NCI-H460 (cell line): Measurements from ENCODE around the gene AGPS. TPM values are rescaled to one million over a fixed set of nuclear protein-coding genes. Genes with fewer than 3 reads are reported as not detected.
"Not testable (repeated sequence)": the region's sequence is repeated elsewhere in the genome, so short reads cannot be mapped to it uniquely, and the experiment has no call there.

Source experiments
- DNase-seq: peaks from one replicate; pipeline ENCODE4 v3.0.0-alpha.2; 2016; ENCODE audit warnings: low read depth; ENCODE audit errors: extremely low read depth
- polyA plus RNA-seq: library from polyadenylated mRNA; depleted of rRNA; stranded (reverse); fragments of >200 nt; gene quantifications from 2 replicates; pipeline ENCODE4 v1.2.3, GENCODE V29; 2014; cell fraction: nucleus; rRNA removed
- total RNA-seq: library from RNA; depleted of rRNA; stranded (reverse); fragments of >200 nt; shearing (Covaris generic); gene quantifications from 2 replicates; pipeline ENCODE4 v1.2.3, GENCODE V29; 2014; rRNA removed

AGPS gene
- 58.0 and 61.8 TPM in 2 replicates for total RNA-seq
- polyA plus RNA-seq, result 23.4 and 35.1 TPM in 2 replicates

- DNase-seq, result peak; percentile 62
Observed at GRCh38 chr2:177392373-177393202, at the start of gene AGPS. Gene AGPS, plus strand, starts transcription at chr2:177392773. Its CDS starts 17 bp downstream, at chr2:177392790.

- DNase-seq, result no peak
Observed at GRCh38 chr2:177343773-177344172, 48.8 kb upstream of the AGPS start.

DNA sequence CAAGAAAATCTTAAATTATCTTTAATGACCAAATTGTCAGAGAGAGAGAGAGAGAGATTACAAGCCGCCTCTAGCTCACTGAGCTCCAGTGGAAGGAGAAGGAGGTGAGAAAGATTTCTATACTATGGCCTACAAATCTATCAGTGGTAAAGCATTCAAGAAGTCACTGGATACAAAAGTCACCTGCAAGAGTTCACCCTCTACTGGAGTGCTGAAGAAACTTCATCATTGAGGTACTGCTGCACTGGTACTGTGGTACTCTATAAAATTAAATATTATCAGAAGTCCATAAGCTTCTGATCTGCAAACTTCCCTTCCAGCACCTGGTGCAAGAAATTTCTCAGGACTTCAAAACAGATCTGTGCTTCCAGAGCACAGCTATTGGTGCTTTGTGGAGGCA, 48.3 kb upstream of the AGPS start:
- DNase-seq, result no peak

GRCh38 chr2:177346192-177346591, 46.4 kb upstream of the AGPS start:
- DNase-seq, result no peak

- no peak for DNase-seq
Observed at GRCh38 chr2:177347570-177347969, 45.0 kb upstream of the AGPS start.

DNA sequence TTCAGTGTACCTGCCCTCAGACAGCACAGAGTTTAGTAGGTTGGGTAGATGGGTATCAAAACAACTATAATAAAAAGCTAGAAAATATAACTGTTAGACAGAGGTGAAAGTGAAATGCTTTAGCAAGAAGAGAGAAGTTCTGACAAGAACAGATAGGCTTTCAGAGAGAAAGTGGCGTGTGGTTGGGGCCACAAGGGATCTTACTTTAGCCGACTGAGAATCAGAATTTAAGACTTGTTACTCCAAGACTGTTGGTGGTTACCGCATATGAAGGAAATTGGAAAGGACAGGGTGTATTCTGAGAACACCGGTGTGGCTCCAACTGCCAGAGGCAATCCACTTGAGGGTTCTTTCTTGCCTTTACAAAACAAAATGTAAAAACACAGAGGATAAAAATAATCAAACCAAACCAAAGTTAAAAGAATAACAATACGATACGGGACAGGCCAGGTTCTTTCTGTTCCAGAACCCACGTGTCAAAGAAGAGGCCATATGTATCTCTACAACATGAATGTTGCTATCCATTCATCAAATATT, 44.4 kb upstream of the AGPS start:
- DNase-seq, result no peak

DNA sequence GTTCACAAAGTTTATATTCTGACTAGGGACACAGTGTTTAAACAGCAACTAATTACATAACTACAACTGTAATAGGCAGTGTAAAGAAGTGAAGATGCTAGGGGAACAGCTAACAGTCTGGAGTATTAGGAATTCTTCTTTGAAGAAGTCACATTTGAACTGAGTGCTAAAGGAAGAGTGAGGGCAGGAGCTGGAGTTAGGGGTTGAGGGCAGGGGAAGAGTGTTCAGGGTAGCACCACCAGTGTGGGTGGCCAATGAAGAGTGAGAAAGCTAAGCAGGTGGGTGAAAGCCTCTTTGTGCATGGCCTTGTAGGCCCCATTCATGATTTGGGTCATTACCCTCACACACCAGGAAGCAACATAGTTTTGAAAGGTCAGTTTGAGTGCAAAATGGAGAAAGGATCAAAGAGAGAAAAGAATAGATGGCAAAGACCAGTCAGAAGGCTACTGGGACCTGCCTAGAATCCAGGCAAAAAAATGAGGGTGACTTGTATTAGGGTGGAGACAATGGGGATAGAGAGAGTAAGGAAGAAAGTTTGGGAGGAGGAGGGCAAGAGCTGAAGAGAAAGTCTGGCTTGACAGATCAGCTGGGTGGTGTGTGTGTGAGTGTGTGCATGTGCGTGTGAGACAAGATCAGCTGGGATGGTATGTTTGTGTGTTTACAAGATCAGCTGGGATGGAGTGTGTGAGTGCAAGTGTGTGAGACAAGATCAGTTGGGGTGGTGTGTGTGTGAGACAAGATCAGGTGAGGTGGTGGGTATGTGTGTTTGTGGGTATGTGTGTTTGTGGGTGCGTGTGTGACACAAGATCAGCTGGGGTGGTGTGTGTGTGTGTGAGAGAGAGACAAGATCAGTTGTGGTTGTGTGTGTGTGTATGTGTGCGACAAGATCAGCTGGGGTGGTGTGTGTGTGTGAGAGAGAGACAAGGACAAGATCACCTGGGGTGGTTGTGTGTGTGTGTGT, 43.6 kb upstream of the AGPS start:
- no peak for DNase-seq

DNA sequence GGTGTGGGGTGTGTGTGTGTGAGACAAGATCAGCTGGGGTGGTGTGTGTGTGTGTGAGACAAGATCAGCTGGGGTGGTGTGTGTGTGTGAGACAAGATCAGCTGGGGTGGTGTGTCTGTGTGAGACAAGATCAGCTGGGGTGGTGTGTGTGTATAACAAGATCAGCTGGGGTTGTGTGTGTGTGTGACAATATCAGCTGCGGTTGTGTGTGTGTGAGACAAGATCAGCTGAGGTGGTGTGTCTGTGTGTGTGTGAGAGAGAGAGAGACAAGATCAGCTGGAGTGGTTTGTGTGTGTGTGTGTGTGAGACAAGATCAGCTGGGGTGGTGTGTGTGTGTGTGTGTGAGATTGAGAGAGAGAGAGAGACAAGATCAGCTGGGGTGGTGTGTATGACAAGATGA, 41.9 kb upstream of the AGPS start:
- not testable (repeated sequence) for DNase-seq

- not testable (repeated sequence) for DNase-seq
Observed at GRCh38 chr2:177351121-177351520, 41.5 kb upstream of the AGPS start.

- DNase-seq, result no peak
Observed at GRCh38 chr2:177352441-177353186, 40.0 kb upstream of the AGPS start.

DNA sequence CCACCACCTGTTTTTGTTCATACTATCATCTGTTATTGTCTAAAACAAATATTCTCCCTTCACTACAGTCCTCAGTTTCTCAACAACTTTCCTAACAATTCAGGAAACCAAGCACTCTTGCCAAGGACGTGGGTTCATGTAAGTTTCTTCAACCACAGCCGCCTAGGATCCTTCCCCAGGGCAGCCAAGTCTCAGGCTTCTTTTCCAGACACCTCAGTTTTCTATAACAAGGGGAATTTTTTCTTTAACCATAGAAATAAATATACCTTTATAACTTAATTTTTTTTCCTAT, 39.4 kb upstream of the AGPS start:
- no peak for DNase-seq

DNA sequence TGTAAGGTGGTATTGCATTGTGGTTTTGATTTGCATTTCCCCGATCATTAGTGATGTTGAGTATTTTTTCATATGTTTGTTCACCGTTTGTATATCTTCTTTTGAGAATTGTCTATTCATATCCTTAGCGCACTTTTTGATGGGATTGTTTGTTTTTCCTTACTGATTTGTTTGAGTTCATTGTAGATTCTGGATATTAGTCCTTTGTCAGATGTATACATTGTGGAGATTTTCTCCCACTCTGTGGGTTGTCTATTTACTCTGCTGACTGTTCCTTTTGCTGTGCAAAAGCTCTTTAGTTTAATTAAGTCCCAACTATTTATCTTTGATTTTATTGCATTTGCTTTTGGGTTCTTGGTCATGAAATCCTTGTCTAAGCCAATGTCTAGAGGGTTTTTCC, 38.0 kb upstream of the AGPS start:
- not testable (repeated sequence) for DNase-seq

DNA sequence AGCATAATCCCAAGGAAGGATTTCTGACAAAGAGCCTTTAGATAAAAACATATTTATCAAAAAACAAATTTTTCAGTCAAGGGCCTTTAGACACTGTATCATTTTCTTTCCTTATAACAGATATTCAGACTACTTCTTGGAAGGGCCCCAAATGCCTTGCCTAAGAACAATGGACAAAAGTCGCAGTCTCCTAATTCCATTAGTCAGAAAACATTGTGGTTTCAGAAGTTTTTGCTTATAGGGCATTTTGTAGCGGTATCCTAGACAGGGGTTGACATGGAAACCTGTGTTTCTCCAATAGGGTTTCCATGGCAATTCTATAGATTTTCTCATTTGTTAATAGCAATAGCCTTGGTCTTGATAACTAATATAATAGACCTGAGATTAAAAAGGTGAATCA, 36.7 kb upstream of the AGPS start:
- no peak for DNase-seq

DNA sequence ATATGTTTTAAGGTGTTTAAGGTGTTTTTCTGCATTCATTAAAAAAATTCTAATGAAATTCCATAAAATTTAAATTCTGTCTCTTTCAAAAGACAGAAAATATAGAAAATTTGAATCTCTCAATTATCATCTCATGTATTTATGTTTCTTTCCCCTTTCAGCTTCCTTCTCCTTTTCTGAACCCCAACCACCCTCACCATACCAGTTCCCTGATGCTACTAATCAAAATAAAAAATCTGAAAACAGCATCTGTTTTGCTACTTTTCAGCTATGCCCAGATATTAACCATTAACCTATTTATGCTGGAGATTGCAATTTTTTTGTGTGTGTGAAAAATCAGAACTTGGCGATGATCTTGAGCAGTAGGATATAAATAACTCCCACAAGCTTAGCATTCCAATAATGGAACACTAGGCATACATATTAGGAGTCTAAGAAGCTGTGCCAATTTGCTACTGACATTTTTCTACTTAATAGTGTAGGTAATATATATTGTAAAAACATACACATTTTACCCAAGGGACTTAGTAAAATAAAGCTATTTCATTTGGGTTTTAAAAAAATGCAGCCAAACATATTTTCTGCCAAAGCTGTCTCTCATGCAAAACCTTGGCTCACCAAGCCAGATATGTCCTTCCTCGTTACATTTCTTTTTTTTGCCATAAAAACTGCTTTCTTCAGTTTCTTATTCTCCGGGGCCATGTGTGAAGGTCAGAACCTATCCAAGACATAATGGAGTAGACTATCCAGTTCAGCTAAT, 32.6 kb upstream of the AGPS start:
- no peak for DNase-seq

GRCh38 chr2:177362499-177362898, 30.1 kb upstream of the AGPS start:
- no peak for DNase-seq

- no peak for DNase-seq
Observed at GRCh38 chr2:177363332-177363731, 29.2 kb upstream of the AGPS start.

DNA sequence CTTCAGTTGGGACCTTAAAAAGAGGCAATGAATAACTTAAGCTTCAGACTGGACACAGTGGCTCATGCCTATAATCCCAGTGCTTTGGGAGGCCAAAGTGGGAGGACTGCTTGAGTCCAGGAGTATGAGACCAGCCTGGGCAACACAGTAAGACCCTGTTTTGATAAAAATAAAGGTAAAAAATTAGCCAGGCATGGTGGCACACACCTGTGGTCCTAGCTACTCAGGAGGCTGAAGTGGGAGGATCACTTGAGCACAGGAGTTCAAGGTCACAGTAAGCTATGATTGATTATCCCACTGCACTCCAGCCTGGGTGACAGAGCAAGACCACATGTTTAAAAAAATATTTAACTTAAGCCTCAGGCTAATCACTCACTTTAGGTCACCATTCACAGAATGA, 26.8 kb upstream of the AGPS start:
- DNase-seq, result not testable (repeated sequence)

DNA sequence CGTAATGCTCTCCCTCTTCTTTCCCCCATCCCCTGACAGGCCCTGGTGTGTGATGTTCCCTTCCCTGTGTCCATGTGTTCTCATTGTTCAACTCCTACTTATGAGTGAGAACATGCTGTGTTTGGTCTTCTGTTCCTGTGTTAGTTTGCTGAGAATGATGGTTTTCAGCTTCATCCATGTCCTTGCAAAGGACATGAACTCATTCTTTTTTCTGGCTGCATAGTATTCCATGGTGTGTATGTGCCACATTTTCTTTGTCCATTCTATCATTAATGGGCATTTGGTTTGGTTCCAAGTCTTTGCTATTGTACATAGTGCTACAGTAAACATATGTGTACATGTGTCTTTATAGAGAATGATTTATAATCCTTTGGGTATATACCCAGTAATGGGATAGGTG, 24.6 kb upstream of the AGPS start:
- not testable (repeated sequence) for DNase-seq

GRCh38 chr2:177379354-177379753, 13.2 kb upstream of the AGPS start:
- no peak for DNase-seq

DNA sequence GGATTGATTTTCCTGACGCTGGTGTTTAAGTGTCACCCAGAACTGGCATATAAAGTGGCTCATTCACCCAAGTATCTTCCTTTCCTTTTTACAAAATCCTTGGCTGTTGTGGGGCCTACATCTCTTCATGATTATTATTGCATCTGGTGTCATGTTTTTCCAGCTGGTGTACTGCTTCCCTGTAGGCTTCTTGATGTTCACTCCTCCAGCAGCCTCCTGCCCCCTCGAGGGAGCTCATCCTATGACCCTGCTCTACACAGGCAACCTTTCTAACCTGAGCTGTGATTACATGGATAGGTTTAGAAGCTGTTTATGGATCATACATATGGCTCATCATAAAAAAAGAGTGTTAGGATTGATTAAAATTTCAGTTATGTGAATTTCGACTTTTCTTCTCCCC, 12.4 kb upstream of the AGPS start:
- DNase-seq, result no peak
